HG03103 (cell line): ENCODE results near the gene TSHZ2.

ENCODE experiments used
- ATAC-seq: cut with Tn5 transposase; IDR thresholded peaks from one replicate; pipeline ENCODE4 v1.9.1; 2021; ENCODE audit warnings: low read depth; ENCODE audit not compliant: unreplicated experiment

Gene TSHZ2

DNA sequence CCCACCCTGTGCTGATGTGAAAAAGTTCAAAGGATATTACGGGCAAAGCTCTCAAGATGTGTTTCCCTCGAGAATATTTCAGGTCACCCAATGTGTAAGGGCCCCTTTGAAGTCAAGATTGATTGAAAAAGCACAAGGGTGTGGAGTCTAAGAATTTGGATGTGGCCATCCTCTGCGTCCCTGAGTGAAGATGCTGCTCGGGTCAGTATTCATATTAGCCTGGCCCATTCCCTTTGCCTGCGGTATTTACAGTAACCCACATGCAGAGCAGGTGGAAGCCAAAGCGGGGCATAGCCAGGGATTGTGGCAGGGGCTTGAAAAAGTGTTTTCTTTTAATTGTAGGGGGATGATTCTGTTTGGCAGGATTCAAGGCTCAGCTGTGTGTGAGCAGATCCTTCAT is 211.0 kb downstream of the TSHZ2 start:
- ATAC-seq = no peak

DNA sequence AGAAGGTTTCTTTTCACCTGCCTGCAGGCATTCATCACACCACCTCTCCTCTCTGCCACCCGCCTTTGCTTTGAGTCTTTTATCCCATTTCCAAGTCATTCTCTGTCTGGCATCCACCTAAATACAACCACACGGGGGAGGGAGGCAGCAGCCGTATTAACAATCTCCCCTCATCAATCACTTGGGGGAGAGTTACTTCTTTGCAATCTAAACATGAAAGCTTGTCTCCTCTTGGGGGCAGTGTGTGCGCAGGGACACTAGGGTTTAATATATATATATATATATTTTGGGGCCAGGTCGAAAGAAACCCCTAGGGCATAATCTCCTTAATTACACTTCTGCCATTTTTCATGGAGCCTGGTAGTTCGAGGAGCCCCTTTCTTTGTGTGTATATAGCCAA is 214.5 kb downstream of the TSHZ2 start:
- no peak for ATAC-seq

DNA sequence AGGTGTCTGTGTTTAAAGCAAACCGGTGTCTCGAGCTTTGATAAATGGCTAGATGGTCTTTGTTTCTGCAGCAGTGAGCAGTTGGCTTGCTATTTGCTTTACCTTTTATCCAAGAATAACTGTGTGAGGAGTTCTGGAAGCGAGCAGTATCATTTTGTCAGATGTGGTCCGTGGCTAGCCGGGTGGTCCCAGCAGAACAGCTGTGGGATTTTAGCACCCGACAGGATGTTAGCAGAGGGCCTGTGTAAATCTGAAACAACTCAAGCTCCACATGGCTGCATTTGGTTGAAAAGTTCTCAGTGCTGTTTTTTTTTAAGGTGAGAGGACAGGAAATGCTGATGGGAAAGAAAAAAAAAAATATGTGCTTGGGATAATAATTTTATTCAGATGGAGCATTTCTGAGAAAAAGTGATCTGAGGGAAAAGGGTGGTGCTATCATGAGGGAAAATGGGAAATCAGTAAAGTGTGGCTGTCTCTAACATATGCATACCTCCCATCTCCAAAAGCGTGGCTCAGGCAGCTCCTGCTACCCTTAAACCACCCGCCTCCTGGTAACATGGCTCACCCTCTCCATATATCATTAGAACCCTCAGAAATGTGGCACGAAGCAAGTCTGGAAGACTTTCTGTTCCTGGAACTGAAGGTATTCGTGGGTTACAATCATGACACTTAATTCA is 215.4 kb downstream of the TSHZ2 start:
- peak; percentile 85 for ATAC-seq

DNA sequence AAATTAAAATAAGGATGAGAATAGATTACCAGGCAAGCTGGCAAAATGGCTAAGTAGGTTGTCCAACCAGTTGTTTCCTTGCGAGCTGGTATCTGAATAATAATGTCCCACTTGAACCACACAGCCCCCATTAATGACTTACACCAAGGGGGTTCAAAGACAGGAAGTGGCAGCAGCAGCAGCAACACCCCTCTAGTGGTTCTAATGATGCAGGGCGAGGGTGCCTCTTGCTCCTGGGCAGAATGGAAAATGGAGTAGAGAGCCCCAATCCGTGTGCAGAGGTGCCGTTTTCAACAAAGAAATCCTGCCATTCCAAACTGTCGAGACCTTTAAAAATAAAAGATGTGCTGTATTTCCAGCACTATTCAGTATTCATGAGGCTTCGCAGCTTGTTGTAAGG is 218.1 kb downstream of the TSHZ2 start:
- no peak for ATAC-seq

DNA sequence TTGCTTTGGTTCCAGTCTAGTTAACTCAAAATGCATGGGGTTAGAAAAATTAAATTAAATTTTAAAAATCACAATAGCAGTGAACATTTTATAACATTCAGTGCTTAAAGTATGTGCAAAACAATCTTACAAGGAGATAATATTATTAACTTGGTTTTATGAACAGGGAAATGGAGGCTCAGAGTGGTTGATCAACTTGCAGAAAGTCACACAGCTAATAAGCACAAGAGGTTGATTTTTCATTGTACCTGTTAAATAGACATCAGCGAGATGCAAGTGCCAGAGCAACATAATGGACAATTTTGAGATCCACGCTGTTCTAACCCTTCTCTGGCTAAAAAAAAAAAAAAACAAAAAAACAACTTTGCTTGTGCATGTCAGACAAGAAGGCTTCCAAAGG is 219.8 kb downstream of the TSHZ2 start:
- ATAC-seq = no peak

DNA sequence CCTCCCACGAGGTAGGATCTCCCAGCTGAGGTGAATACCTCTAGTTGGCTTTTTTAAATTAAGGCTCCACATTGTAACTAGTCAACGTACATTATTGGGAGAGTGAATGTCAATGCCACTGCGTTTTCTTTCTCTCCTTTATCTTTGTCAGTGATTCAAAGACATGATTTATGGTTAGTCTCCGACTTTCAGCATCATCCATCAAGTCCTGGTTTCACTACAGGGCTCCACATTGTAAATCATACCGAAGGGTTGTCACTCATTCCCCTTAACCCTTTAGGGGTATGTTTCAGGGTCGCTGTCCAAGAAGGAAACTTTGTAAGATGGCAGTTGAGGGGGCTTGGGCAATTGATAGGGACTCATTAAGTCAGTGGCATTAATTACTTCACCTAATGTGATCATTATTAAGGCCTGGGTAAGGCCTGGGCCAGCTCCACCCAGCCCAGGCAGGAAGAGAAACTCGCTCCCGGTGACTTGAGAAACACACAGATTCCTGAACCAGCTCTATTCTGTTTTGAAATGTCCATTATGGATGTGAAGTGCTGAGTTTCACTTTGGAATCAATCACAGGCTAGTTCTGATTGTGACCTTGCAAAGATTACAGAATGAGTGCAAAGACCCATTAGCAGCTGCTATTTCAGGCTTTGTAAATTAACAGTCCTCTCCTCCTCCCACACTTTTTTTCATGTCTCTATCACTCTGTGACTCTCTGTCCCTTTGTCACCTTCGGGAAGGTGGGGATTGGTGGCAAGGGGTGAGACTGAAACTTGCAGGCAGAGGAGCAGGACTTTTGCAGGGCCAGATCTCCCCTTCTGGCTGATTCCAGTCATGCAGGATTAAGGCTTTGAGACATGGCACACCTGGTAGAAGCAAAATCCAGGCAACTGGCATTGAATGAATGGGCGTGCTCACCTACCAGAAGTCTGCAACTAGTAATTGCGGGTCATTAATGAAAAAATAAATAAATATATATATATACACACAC is 222.4 kb downstream of the TSHZ2 start:
- ATAC-seq = no peak

DNA sequence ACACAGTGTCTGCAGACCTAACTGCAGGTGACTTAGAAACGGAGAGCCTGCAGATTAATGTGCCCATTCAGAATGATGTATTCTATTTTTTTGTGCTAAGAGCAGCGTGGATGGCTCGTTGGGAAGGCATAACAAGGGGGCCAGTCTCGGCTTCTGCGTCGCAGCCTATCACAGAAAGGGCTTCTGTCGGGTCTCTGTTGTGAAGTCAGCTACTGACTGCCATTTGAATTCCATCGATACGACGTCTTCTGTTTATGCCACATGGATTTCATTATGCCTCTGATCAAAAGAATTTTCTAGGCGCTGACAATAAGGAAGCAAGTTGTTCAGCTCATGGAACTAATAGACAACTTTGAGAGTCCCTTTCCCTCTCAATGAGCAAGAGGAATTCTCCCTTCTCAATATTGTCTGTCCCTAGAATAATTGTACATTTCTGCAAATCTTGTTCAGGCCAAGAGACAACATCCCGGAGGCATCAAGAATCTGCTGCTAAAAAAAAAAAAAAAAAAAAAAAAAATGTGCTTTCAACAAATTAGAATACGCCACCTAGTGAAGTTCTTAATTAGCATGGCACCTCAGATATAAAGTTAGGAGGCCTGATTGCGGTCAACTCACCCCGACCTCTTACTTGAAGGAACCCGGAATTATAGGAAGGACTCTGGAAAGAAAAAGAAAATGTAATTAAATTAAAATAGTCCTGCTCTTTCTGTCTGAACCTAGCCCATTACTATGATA is 223.9 kb downstream of the TSHZ2 start:
- ATAC-seq = no peak

DNA sequence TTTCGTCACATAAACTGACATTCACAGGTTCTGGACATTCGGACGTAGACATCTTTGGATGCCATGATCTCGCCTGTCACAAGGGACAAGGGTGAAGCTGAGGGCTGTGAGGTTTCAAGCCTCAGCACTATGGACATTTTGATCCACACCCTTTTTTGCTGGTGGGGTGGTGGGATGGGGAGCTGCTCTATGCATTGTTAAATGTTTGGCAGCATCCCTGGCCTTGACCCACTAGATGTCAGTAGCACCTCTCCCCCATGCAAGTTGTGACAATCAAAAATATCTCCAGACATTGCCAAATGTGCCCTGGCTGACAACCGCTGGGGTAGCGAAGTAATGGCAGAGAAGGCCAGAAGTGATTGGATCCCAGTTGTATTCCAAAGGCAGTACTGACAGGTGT is 229.4 kb downstream of the TSHZ2 start:
- no peak for ATAC-seq

DNA sequence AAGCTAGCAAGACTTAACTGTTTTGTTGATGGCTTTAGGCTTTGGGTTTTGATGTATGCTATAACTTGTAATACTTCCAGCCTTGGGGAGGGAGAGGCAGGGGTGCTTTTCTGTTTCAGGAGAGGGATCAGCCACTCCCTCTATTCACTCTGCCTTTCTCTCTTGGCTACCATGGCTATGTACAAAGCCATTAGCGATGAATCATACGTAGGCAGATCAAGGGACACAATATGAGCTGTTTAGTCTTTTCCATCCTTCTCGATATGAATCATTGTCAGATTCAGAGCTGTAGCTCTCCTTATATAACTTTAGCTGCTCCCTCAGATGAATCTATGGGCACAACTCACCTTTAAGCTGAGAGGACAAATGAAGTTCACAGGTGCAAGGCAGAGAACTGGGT is 230.6 kb downstream of the TSHZ2 start:
- ATAC-seq = no peak

DNA sequence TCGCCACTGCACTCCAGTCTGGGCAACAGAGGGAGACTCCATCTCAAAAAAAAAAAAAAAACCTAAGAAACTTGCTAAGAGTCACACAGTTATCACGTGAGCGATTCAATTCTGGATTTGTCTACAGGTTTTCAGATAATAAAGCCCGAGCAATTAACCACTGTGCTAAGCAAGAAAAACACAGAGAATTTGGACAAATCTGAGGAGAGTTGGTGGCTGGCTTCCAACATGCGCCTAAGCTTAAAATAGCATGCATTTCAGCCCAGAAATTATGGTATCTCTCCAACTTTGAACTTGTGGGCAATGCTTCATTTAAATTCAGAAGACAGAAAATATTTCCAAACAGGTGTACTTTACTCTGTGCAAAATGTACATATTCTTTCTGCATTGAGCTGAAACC is 232.9 kb downstream of the TSHZ2 start:
- ATAC-seq = no peak

DNA sequence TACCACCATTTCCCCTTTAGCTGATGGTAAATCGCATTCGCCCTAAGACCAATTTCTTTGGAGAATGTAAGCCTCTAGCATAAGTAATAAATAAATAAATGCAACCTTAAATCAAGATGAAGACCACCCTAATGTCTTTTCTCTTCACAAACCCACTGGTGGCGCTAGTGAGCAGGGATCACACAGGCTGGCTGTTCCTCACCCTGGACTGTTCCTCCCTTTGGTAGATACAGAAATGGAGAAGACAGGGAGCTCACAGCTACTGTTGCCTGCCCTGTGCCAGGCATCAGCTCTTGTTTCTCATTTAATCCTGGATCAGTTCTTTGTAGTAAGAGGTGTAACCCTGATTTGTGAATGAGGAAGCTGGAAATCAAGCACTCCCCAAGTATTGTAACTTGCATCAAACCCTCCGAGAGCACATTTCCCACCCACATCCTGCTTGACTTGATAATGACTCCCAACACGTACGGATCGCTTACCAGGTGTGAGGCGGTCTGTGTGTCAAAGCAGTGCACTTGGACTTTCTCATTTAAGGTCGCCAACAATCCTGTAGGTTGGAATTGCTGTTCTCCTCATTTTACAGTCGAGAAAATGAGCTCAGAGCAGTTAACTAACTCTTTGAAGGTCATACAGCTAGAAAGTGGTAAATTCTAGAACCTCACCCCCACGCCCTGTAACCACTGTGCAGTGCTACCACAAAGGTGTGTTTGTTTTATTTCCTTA is 236.1 kb downstream of the TSHZ2 start:
- no peak for ATAC-seq

DNA sequence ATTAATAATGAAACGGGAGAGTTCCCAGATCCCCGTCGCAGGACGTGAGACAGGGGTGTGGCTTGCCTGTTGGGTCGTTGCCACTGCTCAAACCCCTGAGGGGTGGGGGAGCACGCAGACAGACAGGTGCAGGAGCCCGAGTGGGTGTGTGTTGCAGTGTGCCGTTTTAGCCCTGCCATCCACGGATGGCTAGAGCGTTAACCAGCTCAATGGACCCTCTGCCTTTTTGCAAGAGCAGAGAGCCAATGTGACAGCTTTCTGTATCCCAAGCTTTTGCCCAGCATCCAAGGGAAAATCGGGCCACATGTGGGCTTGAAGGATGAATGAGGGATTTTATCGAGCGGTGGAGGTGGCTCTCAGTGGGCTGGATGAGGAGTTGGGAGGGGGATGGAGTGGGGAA is 237.9 kb downstream of the TSHZ2 start:
- ATAC-seq = no peak

DNA sequence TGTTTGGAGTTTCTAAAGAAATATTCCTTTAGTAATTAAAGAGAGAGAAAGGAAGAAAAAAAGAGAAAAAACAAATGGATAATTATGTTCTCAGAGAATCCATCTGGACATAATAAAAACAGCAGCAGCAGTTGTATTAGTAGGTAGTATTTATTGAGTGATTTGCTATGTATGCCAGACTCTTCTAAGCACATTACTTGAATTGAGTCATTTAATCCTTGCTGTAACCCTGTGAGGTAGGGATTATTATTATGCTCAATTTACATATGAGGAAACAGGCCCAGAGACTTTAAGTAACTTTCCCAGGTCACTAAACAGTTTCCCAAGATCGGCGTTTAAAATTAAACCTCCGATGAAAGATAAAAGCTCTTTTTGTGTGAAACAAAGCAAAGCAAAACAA is 238.8 kb downstream of the TSHZ2 start:
- ATAC-seq = no peak

DNA sequence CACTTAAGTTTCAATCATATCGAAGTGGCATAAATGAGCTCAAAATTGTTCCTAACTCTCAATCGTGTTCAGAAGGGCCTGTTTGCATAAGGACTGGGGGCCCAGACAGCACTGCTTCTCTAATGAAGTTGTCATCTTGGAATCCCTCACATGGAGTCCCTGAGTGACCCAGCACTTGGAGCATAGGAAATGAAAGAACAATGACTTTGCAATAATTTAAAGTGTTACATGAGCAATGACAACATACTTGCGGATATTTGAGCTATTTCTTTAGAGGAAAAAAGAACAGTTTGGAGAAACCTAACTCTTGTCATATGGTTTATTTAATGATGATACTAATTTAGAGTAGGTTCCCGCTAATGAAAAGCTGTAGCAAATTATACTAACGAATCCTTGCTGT is 239.9 kb downstream of the TSHZ2 start:
- no peak for ATAC-seq

DNA sequence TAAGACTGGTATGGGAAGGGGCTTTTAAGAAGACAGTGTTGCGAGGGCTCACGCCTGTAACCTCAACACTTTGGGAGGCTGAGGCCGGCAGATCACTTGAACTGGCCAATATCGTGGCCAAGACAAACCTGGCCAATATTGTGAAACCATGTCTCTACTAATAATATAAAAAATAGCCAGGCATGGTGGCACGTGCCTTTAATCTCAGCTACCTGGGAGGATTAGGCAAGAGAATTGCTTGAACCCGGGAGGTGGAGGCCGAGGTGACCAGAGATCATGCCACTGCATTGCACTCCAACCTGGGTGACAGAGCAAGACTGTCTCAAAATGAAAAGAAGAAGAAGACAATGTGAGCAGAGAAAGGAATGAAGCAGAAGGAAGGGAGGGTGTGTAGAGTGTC is 242.2 kb downstream of the TSHZ2 start:
- no peak for ATAC-seq

DNA sequence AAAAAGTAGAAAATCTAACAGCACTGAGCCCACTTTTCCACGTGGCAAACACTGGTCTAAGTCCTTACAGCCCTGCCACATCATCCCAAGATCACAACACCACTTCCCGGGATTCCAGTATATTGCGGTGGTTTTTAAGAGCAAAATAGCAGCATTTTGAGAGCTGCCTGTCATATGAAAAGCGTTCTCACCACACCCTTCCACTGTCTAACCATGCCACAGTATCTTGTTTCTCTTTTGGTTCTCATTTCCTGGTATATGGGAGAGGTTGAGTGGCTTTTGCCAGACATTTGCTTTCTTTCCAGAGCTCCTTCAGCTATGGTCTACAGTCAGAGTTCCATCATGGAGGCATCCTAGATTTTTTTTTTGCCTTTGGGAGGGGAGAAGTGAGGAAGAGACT is 243.0 kb downstream of the TSHZ2 start:
- ATAC-seq = no peak

DNA sequence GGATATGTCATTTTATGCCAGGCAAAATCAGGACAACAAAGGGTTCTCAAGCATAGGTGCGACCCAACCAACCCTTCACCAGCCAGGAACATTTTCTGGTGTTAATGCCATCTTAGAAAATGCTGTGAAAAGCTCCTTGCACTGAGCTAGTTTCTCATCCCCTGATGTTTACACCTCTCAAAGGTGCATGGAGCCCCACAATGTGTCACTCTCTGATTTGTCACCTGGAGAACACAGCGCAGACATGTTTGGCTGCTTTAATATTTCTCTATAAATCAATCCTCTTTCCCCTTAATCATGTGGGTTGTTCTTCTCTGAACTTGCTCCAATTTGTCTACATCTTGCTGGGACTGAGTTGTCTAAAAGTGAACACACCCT is 244.3 kb downstream of the TSHZ2 start:
- no peak for ATAC-seq

DNA sequence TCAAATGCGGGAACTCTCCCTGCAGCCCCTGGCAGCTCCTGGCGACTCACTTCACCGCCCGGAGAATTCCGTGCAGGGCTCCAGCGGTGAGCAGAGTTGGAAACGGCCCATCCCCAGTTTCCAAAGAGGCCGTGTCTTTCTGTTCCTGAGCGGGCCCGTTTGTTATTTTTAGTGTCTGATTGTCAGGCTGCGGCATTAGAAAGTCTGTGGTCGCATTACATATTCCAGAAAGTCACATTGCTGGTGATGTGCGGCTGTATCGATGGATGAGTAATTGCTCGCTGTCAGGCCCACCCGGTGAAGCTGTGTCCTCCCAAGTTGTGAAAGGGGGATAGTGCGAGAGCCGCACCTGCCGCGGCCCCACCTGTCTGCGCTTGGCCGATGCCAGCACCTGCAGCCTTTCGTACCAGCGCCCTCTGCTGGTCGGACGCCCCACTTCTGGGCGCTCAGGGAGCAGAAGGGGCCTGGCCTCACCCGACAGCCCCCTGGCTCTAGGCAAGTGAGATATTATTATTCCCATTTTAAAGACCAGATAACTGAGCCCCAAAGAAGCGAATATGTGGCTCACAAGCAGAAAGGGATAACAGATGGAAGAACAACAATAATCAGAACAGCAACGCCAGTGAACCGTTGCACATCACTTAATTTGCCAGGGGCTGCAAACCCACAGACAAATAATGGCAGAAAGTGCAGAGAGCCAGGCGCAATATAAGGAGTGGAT is 244.9 kb downstream of the TSHZ2 start:
- peak; percentile 77 for ATAC-seq

DNA sequence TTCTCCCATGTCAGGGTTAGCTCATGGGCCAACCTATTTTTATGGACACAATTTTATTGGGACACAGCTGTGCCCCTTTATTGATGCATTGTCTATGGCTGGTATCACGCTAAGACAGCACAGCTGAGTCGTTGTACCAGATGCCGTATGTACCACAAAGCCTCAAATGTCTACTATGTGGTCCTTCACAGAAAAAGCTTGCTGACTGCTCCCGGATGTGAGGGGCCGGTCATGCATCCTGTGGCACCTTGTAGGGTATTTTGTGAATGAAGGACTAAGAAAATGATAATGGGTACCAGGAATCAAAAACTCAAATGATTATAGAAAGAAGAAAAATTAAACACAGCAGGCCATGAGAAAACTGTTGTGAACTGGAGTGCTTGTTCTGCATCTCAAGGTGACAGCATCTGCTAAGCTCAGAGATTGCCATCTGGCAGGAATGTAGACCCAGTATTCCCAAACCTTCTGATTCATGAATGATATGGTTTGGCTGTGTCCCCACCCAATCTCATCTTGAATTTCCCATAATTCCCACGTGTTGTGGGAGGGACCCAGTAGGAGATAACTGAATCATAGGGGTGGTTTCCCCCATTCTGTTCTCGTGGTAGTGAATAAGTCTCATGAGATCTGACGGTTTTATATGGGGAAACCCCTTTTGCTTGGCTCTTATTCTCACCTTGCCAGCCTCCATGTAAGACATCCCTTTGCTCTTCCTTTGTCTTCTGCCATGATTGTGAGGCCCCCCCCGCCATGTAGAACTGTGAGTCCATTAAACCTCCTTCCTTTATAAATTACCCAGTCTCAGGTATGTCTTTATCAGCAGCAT is 248.5 kb downstream of the TSHZ2 start:
- ATAC-seq = no peak
